Memory B cell (primary cell): ENCODE measurements around the gene CAPG.
A peak's percentile ranks its signal among the peaks of the same experiment; 100 is the strongest.
"Not testable (repeated sequence)": the region's sequence is repeated elsewhere in the genome, so short reads cannot be mapped to it uniquely, and the experiment has no call there.

Experiments used
- ATAC-seq: fragments of 150-1000 bp; cut with Tn5 transposase; 2 replicates; pipeline ENCODE4 v1.10.0; 2021; ENCODE audit warnings: low read depth, mild to moderate bottlenecking, moderate library complexity
- DNase-seq, 2 donors: peaks; one replicate each; pipeline ENCODE4 v3.0.0; 2022; ENCODE audit warnings: low spot score in 2 of 2
- H3K27ac Mint-ChIP-seq: one replicate; pipeline ENCODE4 v1.8.0; 2022; ENCODE audit warnings: mild to moderate bottlenecking, moderate library complexity, mixed read lengths
- H3K27me3 Mint-ChIP-seq: one replicate; pipeline ENCODE4 v1.8.0; 2022; ENCODE audit warnings: mixed read lengths
- H3K36me3 Mint-ChIP-seq: one replicate; pipeline ENCODE4 v1.8.0; 2022; ENCODE audit warnings: mild to moderate bottlenecking, mixed read lengths
- H3K4me1 Mint-ChIP-seq: one replicate; pipeline ENCODE4 v1.8.0; 2022; ENCODE audit warnings: mixed read lengths
- H3K4me3 Mint-ChIP-seq: one replicate; pipeline ENCODE4 v1.8.0; 2022; ENCODE audit warnings: mild to moderate bottlenecking, moderate library complexity, mixed read lengths
- H3K9me3 Mint-ChIP-seq: one replicate; pipeline ENCODE4 v1.8.0; 2022; ENCODE audit warnings: mixed read lengths

CAPG gene

DNA sequence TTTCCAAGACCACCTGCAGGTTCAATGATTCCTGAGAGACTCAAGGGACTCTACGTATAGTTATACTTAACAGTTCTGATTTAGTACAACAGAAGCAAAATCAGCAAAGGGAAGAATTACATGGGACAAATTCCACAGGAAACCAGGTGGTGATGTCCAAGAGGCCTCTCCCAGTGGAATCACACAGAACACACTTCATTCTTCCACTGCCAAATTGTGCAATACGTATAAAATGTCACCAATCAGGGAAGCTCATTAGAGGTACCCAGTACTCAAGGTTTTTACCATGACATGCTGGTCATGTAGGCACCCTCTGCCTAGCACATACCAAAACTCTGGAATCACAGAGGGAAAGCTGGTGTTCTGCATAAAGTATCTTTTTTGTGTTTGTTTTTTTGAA lies 22.4 kb downstream of the CAPG start:
- Mint-ChIP-seq H3K27me3 (no peaks in the 10 kb centered on the region), H3K9me3 (no peaks in the 10 kb centered on the region), H3K27ac (peak overlapping the region; percentile 95), H3K36me3 (peaks cover 15% of the 10 kb centered on the region), H3K4me3 (no peak overlapping the region), H3K4me1 (peaks cover 13% of the 10 kb centered on the region)
- DNase-seq = no peak
- ATAC-seq = no peak

DNA sequence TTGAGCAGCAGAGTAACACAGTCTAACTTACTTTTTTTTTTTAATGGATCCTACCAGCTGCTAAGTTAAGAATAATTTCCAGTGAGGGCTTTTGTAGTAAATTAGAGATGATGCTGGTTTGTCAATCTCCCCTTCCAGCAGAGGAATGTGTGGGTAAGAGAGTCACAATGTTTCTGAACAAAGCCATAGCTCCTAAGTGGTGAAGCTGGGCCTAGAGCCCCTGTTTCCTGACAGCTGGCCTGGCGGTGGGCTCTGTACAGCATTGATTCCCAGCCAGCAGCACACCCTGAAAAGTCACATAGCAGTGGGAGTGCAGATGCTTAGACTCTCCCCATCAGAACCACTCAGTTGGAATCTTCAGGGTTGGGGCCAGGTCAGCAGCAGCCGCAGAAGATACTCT lies 24.4 kb downstream of the CAPG start:
- no peaks in the 10 kb centered on the region for H3K27me3 Mint-ChIP-seq
- H3K9me3 Mint-ChIP-seq = no peaks in the 10 kb centered on the region
- H3K36me3 Mint-ChIP-seq = peaks cover 11% of the 10 kb centered on the region
- peak overlapping the region; percentile 63 for H3K27ac Mint-ChIP-seq
- no peak for ATAC-seq
- peaks cover 2% of the 10 kb centered on the region for H3K4me1 Mint-ChIP-seq
- no peak overlapping the region for H3K4me3 Mint-ChIP-seq
- no peak for DNase-seq

DNA sequence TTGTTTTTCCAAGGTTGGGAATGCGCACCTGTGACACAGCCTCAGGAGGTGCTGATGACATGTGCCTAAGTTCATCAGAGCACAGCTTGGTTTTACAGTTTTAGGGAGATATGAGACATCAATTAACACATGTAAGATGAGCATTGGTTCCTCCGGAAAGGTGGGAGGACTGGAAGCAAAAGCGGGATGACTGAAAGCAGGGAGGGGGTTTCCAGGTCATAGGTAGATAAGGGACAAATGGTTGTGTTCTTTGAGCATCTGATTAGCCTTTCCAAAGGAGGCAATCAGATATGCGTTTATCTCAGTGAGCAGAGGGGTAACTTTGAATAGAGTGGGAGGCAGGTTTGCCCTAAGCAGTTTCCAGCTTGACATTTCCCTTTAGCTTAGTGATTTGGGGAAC lies 26.3 kb downstream of the CAPG start:
- H3K4me3 Mint-ChIP-seq = no peak overlapping the region
- ATAC-seq = no peak
- H3K4me1 Mint-ChIP-seq = peaks cover 2% of the 10 kb centered on the region
- peak overlapping the region; percentile 90 for H3K27ac Mint-ChIP-seq
- H3K27me3 Mint-ChIP-seq = no peaks in the 10 kb centered on the region
- no peak for DNase-seq
- no peaks in the 10 kb centered on the region for H3K9me3 Mint-ChIP-seq
- H3K36me3 Mint-ChIP-seq = peaks cover 13% of the 10 kb centered on the region

DNA sequence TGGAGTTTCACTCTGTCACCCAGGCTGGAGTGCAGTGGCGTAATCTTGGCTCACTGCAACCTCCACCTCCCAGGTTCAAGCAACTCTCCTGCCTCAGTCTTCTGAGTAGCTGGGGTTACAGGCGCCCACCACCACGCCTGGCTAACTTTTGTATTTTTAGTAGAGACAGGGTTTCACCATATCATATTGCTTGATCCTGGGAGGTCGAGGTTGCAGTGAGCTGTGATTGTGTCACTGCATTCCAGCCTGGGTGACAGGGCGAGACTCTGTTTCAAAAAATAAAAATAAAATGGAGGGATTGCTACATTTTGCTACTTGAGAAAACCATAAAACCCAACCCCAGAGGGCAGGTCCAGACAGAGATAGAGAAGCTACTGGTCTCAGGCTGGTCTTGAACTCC lies 27.0 kb downstream of the CAPG start:
- not testable (repeated sequence) for H3K9me3 Mint-ChIP-seq
- H3K27ac Mint-ChIP-seq = peak overlapping the region; percentile 90

DNA sequence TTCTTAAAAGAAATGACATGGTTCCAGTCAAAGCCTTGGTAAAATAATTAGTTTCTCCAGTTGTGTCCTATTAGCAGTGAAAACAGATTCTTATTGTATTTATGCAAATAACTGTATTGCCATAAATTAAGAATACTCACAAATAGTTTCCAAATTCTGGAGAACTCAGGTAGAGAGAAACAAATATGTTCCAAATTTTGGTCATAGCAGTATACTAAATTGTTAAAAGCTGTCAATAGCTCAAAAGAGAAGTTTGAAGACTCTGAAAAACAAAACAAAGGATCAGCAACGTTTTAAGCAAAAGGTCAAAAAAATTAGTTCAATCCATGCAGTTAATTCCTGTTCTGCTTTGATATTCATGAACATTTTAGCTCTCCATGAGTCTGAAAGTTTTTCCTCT lies 30.1 kb downstream of the CAPG start:
- H3K27me3 Mint-ChIP-seq = no peaks in the 10 kb centered on the region
- peaks cover 32% of the 10 kb centered on the region for H3K36me3 Mint-ChIP-seq
- no peak for ATAC-seq
- H3K27ac Mint-ChIP-seq = no peak overlapping the region
- peaks cover 2% of the 10 kb centered on the region for H3K4me1 Mint-ChIP-seq
- no peak overlapping the region for H3K4me3 Mint-ChIP-seq
- no peak for DNase-seq
- H3K9me3 Mint-ChIP-seq = no peaks in the 10 kb centered on the region

More for the DNA sequence above, 27.0 kb downstream of the CAPG start:
- ATAC-seq, H3K27me3 Mint-ChIP-seq, H3K4me1 Mint-ChIP-seq, DNase-seq, H3K4me3 Mint-ChIP-seq: not testable (repeated sequence)
- peaks cover 18% of the 10 kb centered on the region for H3K36me3 Mint-ChIP-seq

DNA sequence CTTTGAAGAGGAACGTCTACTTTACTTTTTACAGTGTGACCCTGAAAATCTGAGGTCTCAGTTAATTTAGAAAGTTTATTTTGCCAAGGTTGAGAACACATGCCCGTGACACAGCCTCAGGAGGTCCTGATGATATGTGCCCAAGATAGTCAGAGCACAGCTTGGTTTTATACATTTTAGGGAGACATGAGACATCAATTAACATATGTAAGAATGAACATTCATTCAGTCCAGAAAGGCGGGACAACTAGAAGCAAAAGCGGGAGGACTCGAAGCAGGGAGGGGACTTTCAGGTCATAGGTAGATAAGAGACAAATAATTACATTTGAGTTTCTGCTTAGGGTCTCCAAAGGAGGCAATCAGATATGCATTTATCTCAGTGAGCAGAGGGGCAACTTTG lies 31.9 kb downstream of the CAPG start:
- Mint-ChIP-seq H3K36me3 (peaks cover 36% of the 10 kb centered on the region), H3K4me3 (no peak overlapping the region), H3K4me1 (no peaks in the 10 kb centered on the region), H3K9me3 (peaks cover 2% of the 10 kb centered on the region), H3K27me3 (no peaks in the 10 kb centered on the region), H3K27ac (no peak overlapping the region)
- DNase-seq (no peak), ATAC-seq (no peak)

DNA sequence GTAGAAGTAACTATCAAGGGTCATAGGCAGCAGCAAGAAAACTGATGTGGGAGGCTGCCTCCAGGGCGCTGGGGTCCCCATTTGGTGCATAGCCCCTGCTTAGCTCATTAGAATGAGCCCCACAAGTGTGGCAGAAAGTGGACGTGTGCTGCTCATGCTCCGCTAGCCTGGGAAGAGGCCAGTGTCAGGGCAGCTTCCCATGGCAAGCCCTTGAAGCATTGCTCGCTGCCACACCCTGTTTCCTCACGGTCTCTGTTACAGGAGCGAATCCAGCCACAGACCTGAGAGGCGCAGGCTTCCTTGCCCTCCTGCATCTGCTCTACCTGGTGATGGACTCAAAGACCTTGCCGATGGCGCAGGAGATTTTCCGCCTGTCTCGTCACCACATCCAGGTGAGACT lies 33.1 kb downstream of the CAPG start:
- no peaks in the 10 kb centered on the region for H3K27me3 Mint-ChIP-seq
- ATAC-seq (no peak), DNase-seq (no peak)
- H3K9me3 Mint-ChIP-seq = peaks cover 2% of the 10 kb centered on the region
- no peak overlapping the region for H3K4me3 Mint-ChIP-seq
- H3K4me1 Mint-ChIP-seq = no peaks in the 10 kb centered on the region
- no peak overlapping the region for H3K27ac Mint-ChIP-seq
- H3K36me3 Mint-ChIP-seq = peaks cover 38% of the 10 kb centered on the region

DNA sequence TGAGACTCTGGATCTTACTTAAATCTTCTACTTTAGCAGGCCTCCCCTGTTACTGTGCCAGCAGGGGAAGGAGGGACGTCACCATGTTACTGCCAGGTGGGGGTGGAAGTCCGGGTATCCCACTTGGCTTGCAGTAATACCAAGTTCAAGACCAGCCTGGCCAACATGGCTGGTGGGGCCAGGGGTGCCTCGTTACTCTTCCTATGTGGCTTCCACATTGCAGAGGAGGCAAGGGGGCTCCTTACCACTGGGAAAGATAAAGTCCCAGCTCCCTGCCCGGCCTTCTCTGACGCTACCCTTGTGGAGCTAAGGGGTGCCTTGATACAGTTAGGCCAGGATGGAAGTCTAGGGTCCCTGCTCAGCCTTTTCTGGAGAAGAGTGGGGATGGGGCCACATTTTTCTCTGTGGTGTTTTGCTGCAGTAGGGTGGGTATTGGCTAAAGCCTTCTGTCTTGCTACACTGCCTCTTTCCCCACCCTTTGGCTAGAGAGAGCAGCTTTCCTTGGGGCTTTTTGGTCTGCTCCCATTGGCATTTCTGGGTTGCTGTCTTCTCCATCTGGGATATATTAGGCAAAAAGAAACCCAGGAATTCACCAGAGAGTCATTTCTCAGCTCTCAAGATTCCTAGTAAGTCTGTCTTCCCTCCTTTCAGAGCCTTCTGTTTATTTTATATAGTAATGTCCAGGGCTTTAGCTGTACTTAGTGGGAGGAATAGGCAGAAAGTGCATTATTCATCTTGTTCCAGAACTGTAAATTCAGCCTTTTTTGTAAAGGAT lies 33.7 kb downstream of the CAPG start:
- Mint-ChIP-seq H3K4me3 (no peak overlapping the region), H3K9me3 (peaks cover 2% of the 10 kb centered on the region)
- ATAC-seq = no peak

DNA sequence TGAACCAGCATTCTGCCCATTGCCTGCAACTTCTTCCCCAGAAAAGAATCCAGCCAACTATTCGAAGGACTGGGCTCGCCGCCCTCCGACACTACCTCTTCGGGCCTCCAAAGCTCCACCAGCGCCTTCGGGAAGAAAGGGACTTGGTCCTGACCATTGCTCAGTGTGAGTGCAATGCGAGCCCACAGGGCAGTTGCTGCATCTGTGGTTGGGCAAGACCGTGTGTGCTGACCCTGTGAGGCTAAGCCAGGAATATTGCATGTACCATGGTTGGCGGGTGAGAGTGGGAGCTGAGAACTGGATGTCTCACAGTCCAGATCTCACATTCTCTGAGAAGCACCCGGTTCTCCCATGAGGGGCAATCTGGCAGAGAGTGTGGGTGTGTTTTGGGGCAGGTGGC lies 39.1 kb downstream of the CAPG start:
- Mint-ChIP-seq H3K27me3 (no peaks in the 10 kb centered on the region), H3K36me3 (peaks cover 23% of the 10 kb centered on the region), H3K4me1 (no peaks in the 10 kb centered on the region), H3K27ac (no peak overlapping the region), H3K9me3 (peaks cover 2% of the 10 kb centered on the region), H3K4me3 (no peak overlapping the region)
- DNase-seq (no peak), ATAC-seq (no peak)

More for the DNA sequence above, 33.7 kb downstream of the CAPG start:
- no peak overlapping the region for H3K27ac Mint-ChIP-seq
- H3K36me3 Mint-ChIP-seq = peaks cover 38% of the 10 kb centered on the region
- H3K4me1 Mint-ChIP-seq = no peaks in the 10 kb centered on the region
- H3K27me3 Mint-ChIP-seq = no peaks in the 10 kb centered on the region
- DNase-seq = no peak

DNA sequence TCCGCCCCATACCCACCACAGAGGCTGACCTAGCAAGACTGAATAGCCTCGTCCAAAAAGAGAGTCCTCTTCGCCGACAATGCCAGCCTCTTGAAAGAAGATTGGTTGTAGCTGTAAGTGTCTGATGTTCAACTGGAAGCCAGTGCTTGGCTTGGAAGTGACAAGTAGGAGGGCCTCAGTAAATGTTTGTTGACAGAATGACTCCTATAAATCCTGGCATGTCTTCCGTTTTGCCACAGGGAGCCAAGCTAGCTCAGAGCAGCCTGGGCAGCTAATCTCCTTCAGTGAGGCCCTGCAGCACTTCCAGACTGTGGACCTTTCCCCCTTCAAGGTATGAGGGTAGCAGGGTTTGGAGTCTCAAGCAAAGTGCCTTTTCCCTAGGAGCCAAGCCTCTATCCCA lies 40.7 kb downstream of the CAPG start:
- Mint-ChIP-seq H3K27ac (no peak overlapping the region), H3K36me3 (peaks cover 15% of the 10 kb centered on the region), H3K9me3 (peaks cover 2% of the 10 kb centered on the region), H3K4me1 (no peaks in the 10 kb centered on the region), H3K27me3 (no peaks in the 10 kb centered on the region), H3K4me3 (no peak overlapping the region)
- ATAC-seq (no peak), DNase-seq (no peak)

DNA sequence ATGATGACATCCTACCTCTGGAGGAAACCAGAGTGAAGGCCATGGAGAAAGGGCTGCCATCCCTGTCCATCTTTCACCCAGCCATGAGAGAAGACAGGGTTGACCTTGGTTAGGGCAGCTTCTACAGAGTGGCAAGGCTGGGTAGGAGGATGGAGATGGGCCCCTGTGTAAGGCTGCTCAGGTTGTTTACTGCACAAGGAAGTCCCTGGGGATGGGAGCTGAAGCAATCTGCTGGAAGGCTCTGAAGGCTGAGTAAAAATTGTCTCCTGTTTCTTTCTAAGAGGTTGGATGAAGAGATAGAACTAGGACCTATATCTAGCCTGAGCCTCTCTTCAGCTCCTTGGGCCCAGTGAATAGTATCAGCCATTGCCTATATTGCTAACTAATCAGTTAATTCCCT lies 41.2 kb downstream of the CAPG start:
- H3K36me3 Mint-ChIP-seq = peaks cover 13% of the 10 kb centered on the region
- ATAC-seq = no peak

DNA sequence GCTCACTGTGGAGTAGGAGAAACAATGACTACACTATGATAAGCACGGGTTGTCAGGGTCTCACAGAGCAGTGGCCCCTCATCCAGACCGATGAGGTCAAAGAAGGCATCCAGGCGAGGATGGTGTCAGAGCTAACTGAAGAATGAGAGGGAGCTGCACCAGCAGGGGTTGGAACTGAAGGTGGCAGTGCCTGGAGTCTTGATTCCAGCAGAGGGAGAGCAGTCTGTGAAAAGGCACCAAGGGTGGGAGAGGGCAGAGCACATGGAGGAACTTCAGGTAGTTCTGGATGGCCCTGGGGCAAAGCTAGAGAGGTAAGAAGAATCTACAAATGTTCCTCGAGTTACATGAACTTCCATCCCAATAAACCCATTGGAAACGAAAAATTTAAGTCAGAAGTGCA lies 43.0 kb downstream of the CAPG start:
- no peaks in the 10 kb centered on the region for H3K27me3 Mint-ChIP-seq
- ATAC-seq (no peak), DNase-seq (no peak)
- no peak overlapping the region for H3K27ac Mint-ChIP-seq
- H3K9me3 Mint-ChIP-seq = no peaks in the 10 kb centered on the region
- no peaks in the 10 kb centered on the region for H3K4me1 Mint-ChIP-seq
- H3K36me3 Mint-ChIP-seq = peaks cover 13% of the 10 kb centered on the region
- no peak overlapping the region for H3K4me3 Mint-ChIP-seq

More for the DNA sequence above, 41.2 kb downstream of the CAPG start:
- H3K27me3 Mint-ChIP-seq = no peaks in the 10 kb centered on the region
- H3K27ac Mint-ChIP-seq = no peak overlapping the region
- H3K9me3 Mint-ChIP-seq = peaks cover under 1% of the 10 kb centered on the region
- H3K4me3 Mint-ChIP-seq = no peak overlapping the region
- no peaks in the 10 kb centered on the region for H3K4me1 Mint-ChIP-seq
- no peak for DNase-seq

DNA sequence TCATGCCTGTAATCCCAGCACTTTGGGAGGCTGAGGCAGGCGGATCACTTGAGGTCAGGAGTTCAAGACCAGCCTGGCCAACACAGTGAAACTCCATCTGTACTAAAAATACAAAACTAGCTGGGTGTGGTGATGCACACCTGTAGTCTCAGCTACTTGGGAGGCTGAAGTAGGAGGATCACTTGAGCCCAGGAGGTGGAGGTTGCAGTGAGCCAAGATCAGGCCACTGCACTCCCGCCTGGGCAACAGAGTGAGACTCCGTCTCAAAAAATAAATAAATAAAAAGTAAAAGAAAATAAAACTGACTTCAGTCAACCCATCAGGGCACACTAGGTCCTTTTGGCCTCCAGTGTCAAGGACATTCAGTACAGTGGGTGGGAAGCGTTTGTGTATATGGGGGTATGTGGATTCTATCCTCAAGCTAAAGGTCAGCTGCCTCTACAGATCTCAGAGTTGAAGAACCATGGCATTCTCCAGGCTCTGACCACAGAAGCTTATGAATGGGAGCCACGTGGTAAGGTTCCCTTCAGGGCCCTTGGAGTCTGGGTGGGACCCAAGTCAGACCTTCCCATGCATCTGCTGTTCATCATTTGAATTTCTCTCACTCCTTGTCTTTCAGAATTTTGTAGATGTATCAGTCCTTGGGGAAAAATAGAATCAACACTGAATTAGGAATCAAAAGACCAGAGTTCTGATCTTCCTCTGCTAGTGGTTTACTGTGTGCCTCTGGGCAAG lies 47.3 kb downstream of the CAPG start:
- not testable (repeated sequence) for DNase-seq, ATAC-seq, H3K4me3 Mint-ChIP-seq, H3K4me1 Mint-ChIP-seq, H3K27me3 Mint-ChIP-seq, H3K9me3 Mint-ChIP-seq, H3K27ac Mint-ChIP-seq
- peaks cover 23% of the 10 kb centered on the region for H3K36me3 Mint-ChIP-seq

DNA sequence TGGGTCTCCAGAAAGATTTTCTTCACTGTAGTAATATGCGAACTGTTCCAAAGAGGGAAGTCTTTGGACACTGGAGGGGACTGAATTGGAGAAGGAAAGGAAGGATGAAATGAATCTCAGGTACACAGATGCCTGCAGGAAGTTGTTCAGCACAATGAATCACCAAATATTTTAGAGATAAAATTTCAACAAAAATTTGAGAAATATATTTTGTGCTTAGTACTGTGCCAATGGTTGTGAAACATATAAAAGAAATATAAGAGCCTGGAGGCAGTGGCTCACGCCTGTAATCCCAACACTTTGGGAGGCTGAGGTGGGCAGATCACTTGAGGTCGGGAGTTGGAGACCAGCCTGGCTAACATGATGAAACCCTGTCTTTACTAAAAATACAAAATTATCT lies 52.4 kb downstream of the CAPG start:
- Mint-ChIP-seq H3K27ac (no peak overlapping the region), H3K36me3 (peaks cover 17% of the 10 kb centered on the region), H3K9me3 (no peaks in the 10 kb centered on the region), H3K27me3 (no peaks in the 10 kb centered on the region), H3K4me3 (no peak overlapping the region), H3K4me1 (peaks cover 25% of the 10 kb centered on the region)
- ATAC-seq = no peak
- no peak for DNase-seq

DNA sequence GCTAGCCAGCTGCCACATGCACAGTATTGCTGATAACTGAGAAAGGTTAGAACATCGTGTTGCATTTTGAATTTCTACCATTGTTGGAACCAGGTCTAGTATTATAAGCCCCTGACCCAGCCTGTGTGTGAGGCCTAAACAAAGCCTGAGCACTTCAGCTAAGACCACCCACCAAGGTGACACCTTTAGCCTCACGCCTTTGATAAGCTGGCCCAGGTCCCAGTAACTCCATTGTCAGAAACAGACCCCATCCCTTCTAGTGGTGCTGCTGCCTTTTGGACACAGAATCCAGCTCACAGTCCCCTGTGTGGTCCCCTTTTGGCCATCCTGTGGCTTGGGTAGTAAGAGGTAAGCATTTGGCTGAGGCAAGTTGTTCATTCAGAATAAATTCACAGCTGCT lies 54.0 kb downstream of the CAPG start:
- ATAC-seq (no peak), DNase-seq (no peak)
- H3K4me3 Mint-ChIP-seq = no peak overlapping the region
- H3K36me3 Mint-ChIP-seq = peaks cover 14% of the 10 kb centered on the region
- H3K9me3 Mint-ChIP-seq = no peaks in the 10 kb centered on the region
- H3K27me3 Mint-ChIP-seq = no peaks in the 10 kb centered on the region
- no peak overlapping the region for H3K27ac Mint-ChIP-seq
- H3K4me1 Mint-ChIP-seq = peaks cover 25% of the 10 kb centered on the region
